Body of pancreas (tissue), 4 donors: ENCODE results near the gene CCND2.

Experiments used
- POLR2A ChIP-seq, 3 donors: fragments of 450-650 bp; IDR thresholded peaks; one replicate each; pipeline ENCODE4 v1.6.1; 2016; ENCODE audit warnings: antibody characterized with exemption in 3 of 3, mild to moderate bottlenecking in 2 of 3
- TF ChIP-seq, protein P1 (sequence below), 7 experiments: fragments of 450-650 bp in 4 of 7; fragments of 200-600 bp in 3 of 7; sonication (generic) in 3 of 7; IDR thresholded peaks; one replicate each; pipeline ENCODE4 v1.5.1; 2016 to 2019; ENCODE audit warnings: antibody characterized with exemption in 7 of 7

DNA sequence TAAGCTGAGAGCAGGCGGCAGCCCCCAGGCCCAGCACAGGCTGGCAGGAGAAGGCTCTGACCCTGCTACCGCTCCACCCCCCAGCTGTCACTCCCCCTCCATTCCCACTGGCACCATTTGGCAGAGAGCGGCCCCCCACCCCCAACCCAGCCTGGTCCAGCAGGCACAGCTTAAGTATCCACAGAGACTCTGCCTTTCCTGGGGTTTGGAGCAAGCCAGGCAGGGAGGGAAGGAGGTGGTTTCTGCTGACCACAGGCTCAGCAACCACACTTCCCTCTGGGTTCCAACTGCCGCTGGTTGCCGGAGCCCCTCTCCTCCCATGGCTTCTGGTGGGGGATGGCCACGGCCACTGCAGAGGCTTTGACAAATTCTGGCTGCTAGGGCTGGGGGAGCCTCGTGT, 30.5 kb upstream of the CCND2 start:
- TF ChIP-seq, protein P1, sequence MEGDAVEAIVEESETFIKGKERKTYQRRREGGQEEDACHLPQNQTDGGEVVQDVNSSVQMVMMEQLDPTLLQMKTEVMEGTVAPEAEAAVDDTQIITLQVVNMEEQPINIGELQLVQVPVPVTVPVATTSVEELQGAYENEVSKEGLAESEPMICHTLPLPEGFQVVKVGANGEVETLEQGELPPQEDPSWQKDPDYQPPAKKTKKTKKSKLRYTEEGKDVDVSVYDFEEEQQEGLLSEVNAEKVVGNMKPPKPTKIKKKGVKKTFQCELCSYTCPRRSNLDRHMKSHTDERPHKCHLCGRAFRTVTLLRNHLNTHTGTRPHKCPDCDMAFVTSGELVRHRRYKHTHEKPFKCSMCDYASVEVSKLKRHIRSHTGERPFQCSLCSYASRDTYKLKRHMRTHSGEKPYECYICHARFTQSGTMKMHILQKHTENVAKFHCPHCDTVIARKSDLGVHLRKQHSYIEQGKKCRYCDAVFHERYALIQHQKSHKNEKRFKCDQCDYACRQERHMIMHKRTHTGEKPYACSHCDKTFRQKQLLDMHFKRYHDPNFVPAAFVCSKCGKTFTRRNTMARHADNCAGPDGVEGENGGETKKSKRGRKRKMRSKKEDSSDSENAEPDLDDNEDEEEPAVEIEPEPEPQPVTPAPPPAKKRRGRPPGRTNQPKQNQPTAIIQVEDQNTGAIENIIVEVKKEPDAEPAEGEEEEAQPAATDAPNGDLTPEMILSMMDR (IDR thresholded peaks at IDR 0.05), result no peak
- TF ChIP-seq POLR2A (IDR thresholded peaks at IDR 0.05), result no peak
